ENCODE results near the gene UBE2H.

The UBE2H gene

GRCh38 chr7:129784437-129784782 is 168.3 kb downstream of the UBE2H start:
- no peak for FAIRE-seq

- FAIRE-seq: no peak
These were observed 169.2 kb downstream of the UBE2H start for GRCh38 chr7:129783584-129783919.

- no peak for FAIRE-seq
These were observed 169.8 kb downstream of the UBE2H start for GRCh38 chr7:129782818-129783583.

DNA sequence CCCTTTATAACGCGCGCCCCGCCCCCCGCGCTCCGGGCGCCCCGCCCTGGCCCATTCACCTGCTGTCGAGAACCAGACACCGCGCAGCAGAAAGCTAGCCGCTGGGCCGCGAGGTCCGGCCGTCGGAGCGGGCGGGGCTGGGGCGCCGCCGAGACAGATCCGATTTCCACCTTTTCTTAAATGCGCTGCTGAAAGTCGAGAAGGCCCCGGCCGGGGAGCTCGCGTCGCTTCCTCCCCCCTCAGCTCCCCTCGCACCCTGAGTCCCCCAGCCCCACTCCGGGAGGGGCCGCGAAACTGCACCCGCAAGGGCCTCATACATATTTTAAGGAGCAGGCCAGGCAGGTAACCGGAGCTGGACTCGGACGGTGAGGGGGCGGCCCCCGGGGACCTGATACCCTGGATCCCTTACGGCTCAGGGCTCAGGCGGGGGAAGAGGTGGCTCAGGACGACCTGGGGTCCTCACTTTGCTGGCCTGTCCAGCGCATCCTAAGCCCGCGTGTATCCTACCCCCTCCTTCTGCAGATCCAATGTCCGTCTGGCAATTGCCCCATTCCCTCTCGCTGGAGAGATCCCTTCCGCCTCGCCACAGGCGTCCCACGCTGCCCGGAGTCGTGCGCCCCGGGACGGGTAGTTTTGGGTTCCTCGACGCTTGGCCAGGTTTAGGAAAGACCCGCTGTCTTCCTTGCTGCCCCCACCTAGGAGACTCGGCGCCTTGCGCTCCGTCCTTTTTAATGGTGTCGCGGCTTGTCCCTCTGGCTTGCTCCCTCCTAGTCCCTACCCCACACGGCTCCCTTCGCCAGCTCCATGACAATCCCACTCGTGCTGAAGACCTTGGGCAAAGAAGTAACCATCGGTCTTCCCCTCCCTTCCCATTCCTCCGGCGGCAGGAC is 170.6 kb downstream of the UBE2H start:
- no peak for FAIRE-seq

GRCh38 chr7:129780974-129781927 is 171.5 kb downstream of the UBE2H start:
- FAIRE-seq: no peak

All from endometrium (tissue), 2 donors.